Fibroblast of skin of right biceps (primary cell): ENCODE data around the gene MACROD2.

Experiments
- DNase-seq: peaks from one replicate; pipeline ENCODE4 v3.0.0-alpha.2; 2013

MACROD2 gene

GRCh38 chr20:14723614-14724013 is 728.3 kb downstream of the MACROD2 start:
- no peak for DNase-seq

DNA sequence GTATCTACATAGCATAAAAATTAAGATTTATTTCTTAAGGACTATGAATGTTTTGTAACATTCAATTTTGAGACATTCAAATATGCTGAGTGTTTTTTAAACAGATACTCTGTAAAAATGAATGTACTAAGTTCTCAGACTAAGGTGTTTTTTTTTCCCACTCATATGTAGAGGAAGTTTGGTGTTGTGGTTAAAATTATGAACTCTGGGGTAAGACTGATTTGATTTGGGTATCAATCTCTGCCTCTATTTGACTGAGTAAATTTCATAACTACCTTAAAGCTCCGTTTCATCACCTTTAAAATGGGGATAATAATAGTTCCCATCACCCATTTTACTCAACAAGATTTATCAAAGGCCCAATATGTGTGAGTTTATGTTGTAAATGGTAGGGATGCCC is 728.7 kb downstream of the MACROD2 start:
- DNase-seq: no peak

GRCh38 chr20:14724468-14724867 is 729.2 kb downstream of the MACROD2 start:
- no peak for DNase-seq

DNA sequence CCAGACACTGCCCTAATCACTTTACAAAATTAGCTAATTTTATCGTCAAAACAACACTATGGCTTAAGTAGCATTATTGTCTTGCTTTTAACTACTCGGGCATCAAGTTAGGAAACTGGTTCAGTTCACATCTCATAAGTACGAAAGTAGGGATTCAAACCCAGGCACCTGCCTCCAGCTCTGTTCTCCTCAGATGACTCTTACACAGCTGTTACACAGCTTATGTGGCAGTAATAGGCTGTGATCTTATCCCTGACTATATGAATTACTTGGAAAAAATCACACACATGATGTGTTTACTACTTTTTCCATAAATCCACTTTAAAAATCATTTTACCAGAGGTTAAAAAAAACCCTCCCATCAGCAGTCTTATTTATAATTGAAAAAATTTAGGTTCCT is 731.3 kb downstream of the MACROD2 start:
- DNase-seq: no peak

GRCh38 chr20:14727485-14728150 is 732.3 kb downstream of the MACROD2 start:
- DNase-seq: no peak

GRCh38 chr20:14729390-14729789 is 734.1 kb downstream of the MACROD2 start:
- no peak for DNase-seq

DNA sequence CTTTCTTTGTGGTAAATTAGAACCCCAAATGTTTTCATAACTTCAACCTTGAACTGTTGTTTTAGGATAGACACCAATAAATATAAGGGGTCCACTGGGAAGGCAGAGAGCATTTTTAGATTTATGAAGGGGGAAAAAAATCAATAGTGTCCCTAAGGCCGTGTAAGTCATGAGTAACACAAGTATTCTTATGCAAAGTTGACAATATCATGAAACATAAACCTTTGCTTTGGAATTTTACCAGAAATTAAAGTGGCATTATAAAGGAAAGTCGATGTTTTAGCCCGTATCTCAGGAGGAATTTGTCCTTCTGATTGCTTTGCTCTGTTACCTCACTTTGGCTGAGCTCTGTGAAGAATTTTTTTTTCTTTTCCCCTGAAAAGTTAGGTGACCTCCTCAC is 737.0 kb downstream of the MACROD2 start:
- no peak for DNase-seq

DNA sequence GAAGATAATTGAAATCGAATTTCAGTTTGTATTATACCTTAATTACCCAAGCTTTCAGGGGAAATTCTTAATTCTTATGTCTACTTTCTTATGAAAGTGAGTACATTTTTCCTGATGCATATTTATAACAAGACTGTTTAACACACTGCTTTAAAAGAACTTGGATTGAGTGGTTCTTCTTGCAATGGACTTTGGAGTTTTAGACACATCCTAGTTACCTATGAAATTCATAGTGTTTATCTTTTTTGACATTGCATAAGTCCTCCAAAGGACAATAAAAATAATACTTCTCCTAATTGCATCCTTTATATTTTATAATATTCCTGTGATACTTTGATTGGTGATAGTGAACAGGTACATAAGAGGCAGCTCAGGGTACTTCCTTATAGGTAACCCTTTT is 737.7 kb downstream of the MACROD2 start:
- DNase-seq: no peak

- no peak for DNase-seq
Measured at GRCh38 chr20:14740380-14740779, 745.1 kb downstream of the MACROD2 start.

DNA sequence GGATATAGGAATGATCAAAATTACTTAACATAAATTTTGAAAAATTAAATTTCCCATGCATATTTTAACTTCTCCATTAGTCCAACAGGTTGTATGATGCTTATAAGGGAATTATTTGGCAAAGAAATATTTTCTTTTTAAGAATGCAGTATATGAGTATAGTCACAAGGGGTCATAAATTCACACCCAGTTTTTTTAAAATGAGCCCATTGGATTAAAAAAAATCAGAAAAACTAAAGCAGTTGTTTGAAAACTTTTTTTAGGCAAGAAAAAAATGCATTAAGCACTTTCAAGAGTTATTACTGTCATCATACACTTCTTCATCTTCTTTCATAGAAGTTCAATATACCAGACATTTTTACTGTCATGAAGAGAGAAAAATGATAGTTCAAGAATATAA is 746.3 kb downstream of the MACROD2 start:
- DNase-seq: no peak

GRCh38 chr20:14744723-14745122 is 749.4 kb downstream of the MACROD2 start:
- no peak for DNase-seq

- no peak for DNase-seq
Measured at GRCh38 chr20:14745830-14746229, 750.5 kb downstream of the MACROD2 start.

DNA sequence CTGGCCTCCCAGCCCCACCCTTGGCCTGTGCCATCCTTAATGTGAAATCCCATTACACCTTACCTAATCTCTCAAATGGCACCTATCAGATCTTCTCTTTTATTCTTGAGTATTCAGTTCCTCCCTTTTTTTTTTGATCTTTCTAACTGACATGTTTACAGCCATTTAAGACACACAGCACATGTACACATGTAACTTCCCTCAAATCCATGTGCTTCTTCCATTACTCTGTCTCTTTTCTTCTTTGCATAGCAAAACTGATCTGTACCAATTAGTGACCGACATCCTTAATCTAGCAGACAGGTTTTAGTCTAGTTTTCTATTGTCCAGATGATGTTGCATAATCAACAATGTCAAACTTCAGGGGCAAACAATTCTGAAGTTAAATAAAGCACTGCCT is 755.9 kb downstream of the MACROD2 start:
- no peak for DNase-seq

DNA sequence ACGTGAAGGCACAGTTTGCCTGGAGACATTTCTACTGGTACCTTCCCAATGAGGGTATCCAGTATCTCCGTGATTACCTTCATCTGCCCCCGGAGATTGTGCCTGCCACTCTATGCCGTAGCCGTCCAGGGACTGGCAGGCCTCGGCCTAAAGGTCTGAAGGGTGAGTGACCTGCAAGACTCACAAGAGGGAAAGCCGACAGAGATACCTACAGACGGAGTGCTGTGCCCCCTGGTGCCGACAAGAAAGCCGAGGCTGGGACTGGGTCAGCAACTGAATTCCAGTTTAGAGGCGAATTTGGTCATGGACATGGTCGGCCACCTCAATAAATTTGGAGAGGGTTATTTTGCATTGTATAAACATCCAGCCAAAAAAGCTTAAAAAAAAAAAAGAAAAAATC is 762.4 kb downstream of the MACROD2 start:
- DNase-seq: no peak

GRCh38 chr20:14758356-14758755 is 763.0 kb downstream of the MACROD2 start:
- no peak for DNase-seq

DNA sequence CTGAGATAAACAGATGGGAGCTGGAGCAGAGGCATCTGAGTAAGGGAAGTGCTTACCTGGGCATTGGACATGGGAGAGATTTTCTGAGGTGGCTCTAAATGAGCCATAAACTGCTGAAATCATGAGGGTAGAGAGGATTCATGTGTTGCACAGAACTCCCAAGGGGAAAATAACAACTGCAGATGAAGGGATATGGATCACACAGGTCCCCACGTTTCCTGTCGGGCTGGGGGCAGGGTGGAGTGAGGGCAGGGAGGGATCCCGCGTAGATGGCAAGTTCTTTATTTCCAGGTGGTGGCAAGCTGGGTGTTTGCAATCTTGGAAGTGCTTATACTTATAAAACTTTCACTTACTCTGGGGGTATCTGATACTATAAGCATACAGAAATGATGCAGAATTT is 764.7 kb downstream of the MACROD2 start:
- DNase-seq: no peak

DNA sequence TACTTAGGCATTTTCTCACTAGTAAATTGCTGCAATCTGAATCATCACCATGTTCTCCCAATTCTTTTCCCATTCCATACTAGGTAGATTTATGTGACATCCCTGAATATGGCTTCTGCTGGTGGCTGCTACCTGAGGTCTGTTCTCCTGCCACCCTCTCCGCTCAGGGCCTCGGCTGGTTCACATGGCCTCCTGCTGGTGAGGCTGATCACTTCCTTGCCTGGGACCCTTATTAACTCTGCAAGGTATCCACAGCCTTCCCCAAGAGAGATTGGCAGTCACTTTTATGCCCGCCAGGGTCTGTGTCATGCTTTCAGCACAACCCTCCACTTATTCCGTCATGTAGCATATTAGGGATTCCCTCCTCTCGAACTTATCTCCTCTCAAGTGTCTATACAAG is 766.6 kb downstream of the MACROD2 start:
- no peak for DNase-seq

DNA sequence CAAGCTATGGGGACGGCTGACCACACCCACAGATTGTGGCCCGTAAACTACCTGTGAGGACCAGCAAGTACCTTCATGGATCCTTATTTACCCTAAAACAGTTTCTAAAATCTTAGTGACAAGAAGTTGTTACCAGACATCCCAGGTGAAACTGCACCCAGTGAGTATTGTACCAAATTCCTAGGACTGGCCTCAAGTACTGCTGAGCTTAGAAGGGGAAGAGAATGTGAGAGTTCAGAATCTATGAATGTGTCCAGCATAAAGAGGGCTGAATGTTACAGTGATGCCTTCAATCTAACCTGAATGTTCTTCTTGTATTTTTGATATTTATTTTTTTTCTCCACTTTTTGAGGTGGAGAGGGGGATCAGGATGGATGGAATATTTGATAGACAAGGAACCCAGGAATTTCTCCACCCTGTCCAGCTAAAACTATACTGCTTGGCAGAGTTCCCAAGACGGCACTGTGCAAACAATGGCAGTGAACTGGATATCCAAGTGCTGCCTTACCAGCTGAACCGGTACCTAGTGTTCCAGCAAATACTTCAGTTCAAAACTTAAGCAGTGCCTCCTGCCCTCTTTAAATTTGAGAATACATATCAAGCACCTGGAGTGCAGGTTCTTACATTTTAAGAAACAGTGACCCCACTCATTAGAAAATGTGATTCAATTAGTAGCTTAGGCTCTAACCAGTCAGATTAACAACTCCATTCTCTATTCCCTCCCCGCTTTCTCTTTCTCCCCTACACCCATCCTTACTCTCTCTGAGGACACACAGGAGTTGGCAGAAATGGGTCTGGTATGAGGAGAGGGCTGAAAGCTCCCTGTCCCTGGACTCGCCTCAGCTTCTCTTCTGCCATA is 769.4 kb downstream of the MACROD2 start:
- DNase-seq: no peak

- DNase-seq: no peak
Measured at GRCh38 chr20:14765370-14765701, 770.0 kb downstream of the MACROD2 start.

- DNase-seq: no peak
Measured at GRCh38 chr20:14773486-14773885, 778.2 kb downstream of the MACROD2 start.

- peak; percentile 93 for DNase-seq
Measured at GRCh38 chr20:14775778-14776177, 780.5 kb downstream of the MACROD2 start.

- peak; percentile 78 for DNase-seq
Measured at GRCh38 chr20:14777591-14777990, 782.3 kb downstream of the MACROD2 start.

- DNase-seq: no peak
Measured at GRCh38 chr20:14778096-14778495, 782.8 kb downstream of the MACROD2 start.

DNA sequence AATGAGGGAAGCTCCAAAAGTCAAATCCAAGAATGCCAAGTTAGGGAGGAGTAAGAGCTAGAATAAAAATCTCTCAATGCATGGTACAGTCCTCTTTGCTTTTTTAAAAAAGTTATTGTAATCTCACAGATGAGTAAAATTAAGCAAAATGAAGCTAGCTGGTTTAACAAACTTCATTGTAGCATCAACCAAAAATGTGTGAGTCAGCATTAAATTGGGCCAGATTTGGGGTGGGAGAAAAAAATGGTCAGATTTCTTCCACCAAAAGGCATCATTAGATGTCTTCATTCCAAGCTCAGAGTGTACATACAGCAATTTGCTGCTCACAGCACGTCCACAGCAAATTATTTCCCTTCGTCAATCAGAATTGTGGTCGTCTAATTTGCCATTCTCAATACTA is 783.6 kb downstream of the MACROD2 start:
- DNase-seq: peak; percentile 40

GRCh38 chr20:14780508-14780907 is 785.2 kb downstream of the MACROD2 start:
- DNase-seq: peak; percentile 46
